ENCODE measurements around the gene PTGFRN. TPM values are rescaled to one million over a fixed set of nuclear protein-coding genes. Genes with fewer than 3 reads are reported as not detected.
A peak's percentile ranks its signal among the peaks of the same experiment; 100 is the strongest.

The PTGFRN gene
- total RNA-seq, 4 donors from 2014 or later: 10.7 to 39.8 (median 28.5) TPM

GRCh38 chr1:116879478-116880133, 30.1 kb upstream of the PTGFRN start:
- DNase-seq (ENCODE audit: low spot score) (no peak), ATAC-seq (ENCODE audit: low FRiP score) (no peak)
- TF ChIP-seq, protein P1, sequence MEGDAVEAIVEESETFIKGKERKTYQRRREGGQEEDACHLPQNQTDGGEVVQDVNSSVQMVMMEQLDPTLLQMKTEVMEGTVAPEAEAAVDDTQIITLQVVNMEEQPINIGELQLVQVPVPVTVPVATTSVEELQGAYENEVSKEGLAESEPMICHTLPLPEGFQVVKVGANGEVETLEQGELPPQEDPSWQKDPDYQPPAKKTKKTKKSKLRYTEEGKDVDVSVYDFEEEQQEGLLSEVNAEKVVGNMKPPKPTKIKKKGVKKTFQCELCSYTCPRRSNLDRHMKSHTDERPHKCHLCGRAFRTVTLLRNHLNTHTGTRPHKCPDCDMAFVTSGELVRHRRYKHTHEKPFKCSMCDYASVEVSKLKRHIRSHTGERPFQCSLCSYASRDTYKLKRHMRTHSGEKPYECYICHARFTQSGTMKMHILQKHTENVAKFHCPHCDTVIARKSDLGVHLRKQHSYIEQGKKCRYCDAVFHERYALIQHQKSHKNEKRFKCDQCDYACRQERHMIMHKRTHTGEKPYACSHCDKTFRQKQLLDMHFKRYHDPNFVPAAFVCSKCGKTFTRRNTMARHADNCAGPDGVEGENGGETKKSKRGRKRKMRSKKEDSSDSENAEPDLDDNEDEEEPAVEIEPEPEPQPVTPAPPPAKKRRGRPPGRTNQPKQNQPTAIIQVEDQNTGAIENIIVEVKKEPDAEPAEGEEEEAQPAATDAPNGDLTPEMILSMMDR (IDR thresholded peaks at IDR 0.05): no peak

- ATAC-seq (ENCODE audit: low FRiP score) (no peak), DNase-seq (ENCODE audit: low spot score) (no peak)
- TF ChIP-seq, protein P1 (IDR thresholded peaks at IDR 0.05): no peak
Measured at GRCh38 chr1:116880917-116881316, 28.8 kb upstream of the PTGFRN start.

DNA sequence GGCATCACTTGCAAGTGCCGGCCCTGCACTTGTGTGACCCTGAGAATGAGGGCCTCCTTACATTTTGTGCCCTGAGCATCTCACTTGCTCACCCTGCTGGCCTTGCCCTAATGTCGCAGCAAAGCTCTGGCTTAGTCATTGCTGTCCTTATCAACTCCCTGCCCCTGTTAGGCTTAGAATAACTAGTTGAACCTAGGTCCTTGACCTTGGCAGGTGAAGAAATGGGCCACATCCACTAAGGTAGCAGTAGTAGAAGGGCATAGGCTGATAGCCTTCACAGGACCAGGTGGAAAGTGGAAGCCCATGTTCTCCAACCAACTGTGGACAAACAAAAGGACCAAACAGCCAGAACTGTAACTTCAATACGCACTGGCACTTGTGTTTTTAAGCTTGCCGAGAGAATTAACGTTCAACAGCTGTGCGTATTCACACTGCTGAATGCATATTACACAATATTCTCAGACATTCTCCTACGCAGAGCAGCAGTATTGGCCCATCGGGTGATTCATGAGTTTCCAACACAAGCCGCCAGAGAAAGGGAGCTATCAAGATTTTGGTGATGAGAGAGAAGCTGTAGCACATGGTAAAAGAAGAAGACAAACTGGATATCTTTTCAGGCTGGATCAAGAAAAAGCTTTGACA, 27.7 kb upstream of the PTGFRN start:
- ATAC-seq (ENCODE audit: low FRiP score): peak; percentile 84
- TF ChIP-seq, protein P1 (IDR thresholded peaks at IDR 0.05): no peak
- DNase-seq (ENCODE audit: low spot score): peak; percentile 56

GRCh38 chr1:116882866-116883265, 26.9 kb upstream of the PTGFRN start:
- no peak for DNase-seq (ENCODE audit: low spot score)
- ATAC-seq (ENCODE audit: low FRiP score): no peak
- TF ChIP-seq, protein P1 (IDR thresholded peaks at IDR 0.05): no peak

GRCh38 chr1:116886291-116886878, 23.3 kb upstream of the PTGFRN start:
- ATAC-seq (ENCODE audit: low FRiP score) (no peak), DNase-seq (ENCODE audit: low spot score) (no peak)
- TF ChIP-seq, protein P1 (IDR thresholded peaks at IDR 0.05): no peak

DNA sequence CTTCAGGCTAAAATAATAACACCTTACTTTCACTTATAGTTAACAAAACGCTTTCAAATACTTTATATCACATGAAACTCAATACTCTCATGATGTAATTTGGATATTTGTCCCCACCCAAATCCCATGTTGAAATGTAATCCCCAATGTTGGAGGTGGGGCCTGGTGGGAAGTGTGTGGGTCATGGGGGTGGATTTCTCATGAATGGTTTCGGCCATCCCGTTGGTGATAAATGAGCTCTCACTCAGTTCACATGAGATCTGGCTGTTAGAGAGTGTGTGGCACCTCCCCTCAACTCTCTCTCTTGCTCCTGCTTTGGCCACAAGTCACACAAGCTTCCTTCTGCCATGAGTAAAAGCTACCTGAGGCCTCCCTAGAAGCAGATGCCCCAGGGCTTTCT, 22.5 kb upstream of the PTGFRN start:
- ATAC-seq (ENCODE audit: low FRiP score): no peak

More for the DNA sequence above, 22.5 kb upstream of the PTGFRN start:
- TF ChIP-seq, protein P1 (IDR thresholded peaks at IDR 0.05): no peak
- no peak for DNase-seq (ENCODE audit: low spot score)

Data from omental fat pad (tissue), 4 donors.